Thyroid gland (tissue), 4 donors: ENCODE results near the gene FBXL19. TPM values are rescaled to one million over a fixed set of nuclear protein-coding genes. Genes with fewer than 3 reads are reported as not detected.

ENCODE experiments used
- DNase-seq, 2 donors: peaks; one replicate each; pipeline ENCODE4 v3.0.0-alpha.2; 2019
- H3K27ac ChIP-seq, 3 donors: fragments of 200-600 bp; sonication (generic); 1 replicate in 2 of 3; 2 replicates in 1 of 3; pipeline ENCODE4 v1.5.1; 2016 to 2019; ENCODE audit warnings: mild to moderate bottlenecking in 1 of 3, moderate library complexity in 1 of 3
- H3K27me3 ChIP-seq: fragments of 200-600 bp; sonication (generic); one replicate; pipeline ENCODE4 v1.5.1; 2019
- H3K36me3 ChIP-seq, 2 donors: fragments of 200-600 bp; sonication (generic); one replicate each; pipeline ENCODE4 v1.5.1; 2016 to 2019
- H3K4me1 ChIP-seq, 2 donors: fragments of 200-600 bp; sonication (generic); one replicate each; pipeline ENCODE4 v1.5.1; 2017 to 2019
- H3K4me3 ChIP-seq, 3 donors: fragments of 200-600 bp; sonication (generic); replicated peaks in 1 of 3; 1 replicate in 2 of 3; 2 replicates in 1 of 3; pipeline ENCODE4 v1.5.1; 2016; ENCODE audit warnings: mild to moderate bottlenecking in 1 of 3
- H3K9me3 ChIP-seq: fragments of 200-600 bp; sonication (generic); one replicate; pipeline ENCODE4 v1.5.1; 2017
- CTCF ChIP-seq, 6 experiments: fragments of 200-600 bp in 3 of 6; fragments of 450-650 bp in 3 of 6; sonication (generic) in 3 of 6; IDR thresholded peaks; one replicate each; pipeline ENCODE4 v1.5.1; 2016 to 2019; ENCODE audit warnings: antibody characterized with exemption in 6 of 6, mild to moderate bottlenecking in 2 of 6, inconsistent platforms in 1 of 6, moderate library complexity in 1 of 6
- POLR2A ChIP-seq, 2 donors: fragments of 450-650 bp; IDR thresholded peaks; one replicate each; pipeline ENCODE4 v1.6.1; 2017; ENCODE audit warnings: antibody characterized with exemption in 2 of 2, mild to moderate bottlenecking in 2 of 2, moderate library complexity in 1 of 2
- WGBS, 2 donors: methylation state at CpG; one replicate each; pipeline ENCODE4 v1.1.5; 2017; 5-methylcytosine and 5-hydroxymethylcytosine counted together
- intact Hi-C: fragments of 100-400 bp; cut with DNase I; formaldehyde crosslinking; loops from one replicate; pipeline ENCODE4 v1.15.1; 2023
- total RNA-seq, 4 donors: library from RNA; depleted of rRNA; stranded (reverse); fragments of >200 nt; gene quantifications; one replicate each; pipeline ENCODE4 v1.2.3, GENCODE V29; 2016

FBXL19 gene
- total RNA-seq, 4 donors from 2014 or later, result 11.7 to 24.0 (median 14.4) TPM

GRCh38 chr16:30969246-30969842 is 46.0 kb downstream of the FBXL19 start:
- no peak for DNase-seq
- H3K27ac ChIP-seq, result no peak overlapping the region
- peaks cover 79 to 94% of the 10 kb centered on the region in 2 donors for H3K36me3 ChIP-seq
- WGBS, 2 donors, result 95 to 96% methylated on average over 19 of the region's 19 CpGs
- H3K9me3 ChIP-seq, result no peaks in the 10 kb centered on the region
- H3K27me3 ChIP-seq, result no peaks in the 10 kb centered on the region
- intact Hi-C loops, result no loop called here
- TF ChIP-seq POLR2A (IDR thresholded peaks at IDR 0.05) (no peak), CTCF (IDR thresholded peaks at IDR 0.05) (no peak)
- no peaks in the 10 kb centered on the region for H3K4me1 ChIP-seq
- no peak overlapping the region for H3K4me3 ChIP-seq

DNA sequence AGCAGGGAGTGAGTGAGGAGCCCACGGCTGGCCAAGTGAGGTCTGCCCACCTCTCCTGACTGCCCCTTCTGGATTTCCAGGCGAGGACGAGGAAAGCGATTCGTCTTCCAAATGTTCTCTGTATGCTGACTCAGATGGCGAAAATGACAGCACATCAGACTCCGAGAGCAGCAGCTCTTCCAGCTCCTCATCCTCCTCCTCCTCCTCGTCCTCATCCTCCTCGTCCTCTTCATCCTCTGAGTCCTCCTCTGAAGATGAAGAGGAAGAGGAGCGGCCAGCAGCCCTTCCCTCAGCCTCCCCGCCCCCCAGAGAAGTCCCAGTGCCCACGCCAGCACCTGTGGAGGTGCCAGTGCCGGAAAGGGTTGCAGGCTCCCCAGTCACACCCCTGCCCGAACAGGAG is 47.9 kb downstream of the FBXL19 start:
- intact Hi-C loops, result no loop called here
- Histone ChIP-seq H3K4me3 (no peak overlapping the region), H3K9me3 (no peaks in the 10 kb centered on the region), H3K27me3 (no peaks in the 10 kb centered on the region), H3K4me1 (no peaks in the 10 kb centered on the region), H3K27ac (no peak overlapping the region), H3K36me3 (peaks cover 68 to 91% of the 10 kb centered on the region in 2 donors)
- no peak for DNase-seq
- 95% methylated on average over 14 of the region's 14 CpGs for WGBS, 2 donors
- TF ChIP-seq POLR2A (IDR thresholded peaks at IDR 0.05) (no peak), CTCF (IDR thresholded peaks at IDR 0.05) (no peak)

- no peak for DNase-seq
- no peak for TF ChIP-seq CTCF (IDR thresholded peaks at IDR 0.05)
- TF ChIP-seq POLR2A (IDR thresholded peaks at IDR 0.05), result no peak
- no peaks in the 10 kb centered on the region for H3K9me3 ChIP-seq
- intact Hi-C loops, result no loop called here
- H3K36me3 ChIP-seq, result peaks cover 66 to 86% of the 10 kb centered on the region in 2 donors
- 87 to 92% methylated on average over 7 of the region's 7 CpGs for WGBS, 2 donors
- H3K4me1 ChIP-seq, result no peaks in the 10 kb centered on the region
- no peaks in the 10 kb centered on the region for H3K27me3 ChIP-seq
- H3K4me3 ChIP-seq, result no peak overlapping the region
- H3K27ac ChIP-seq, result no peak overlapping the region
These were observed 49.5 kb downstream of the FBXL19 start for GRCh38 chr16:30972872-30973271.

DNA sequence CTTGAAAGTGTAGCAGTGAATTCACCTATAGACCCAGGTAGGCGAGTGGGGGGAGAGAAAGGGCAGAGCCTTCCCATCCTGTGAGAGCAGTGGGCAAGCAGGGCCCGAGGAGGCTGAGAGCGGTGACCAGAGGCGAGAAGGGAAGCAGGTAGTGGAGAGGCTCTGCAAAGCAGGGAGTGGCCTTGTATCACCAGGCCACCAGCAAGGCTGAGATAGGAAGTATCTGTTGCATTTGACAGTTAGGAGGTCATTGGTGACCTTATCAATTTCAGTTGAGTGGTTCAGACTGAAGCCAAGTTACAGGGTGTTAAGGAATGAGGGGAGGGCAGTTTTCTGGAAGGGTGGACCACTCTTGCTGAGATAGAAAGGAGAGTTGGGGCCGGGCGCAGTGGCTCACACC is 51.0 kb downstream of the FBXL19 start:
- intact Hi-C loops, result no loop called here
- WGBS, 2 donors, result 94 to 96% methylated on average over 6 of the region's 6 CpGs

More for the DNA sequence above, 51.0 kb downstream of the FBXL19 start:
- no peak overlapping the region for H3K27ac ChIP-seq
- H3K4me3 ChIP-seq, result no peak overlapping the region
- DNase-seq, result no peak
- peaks cover 66 to 86% of the 10 kb centered on the region in 2 donors for H3K36me3 ChIP-seq
- H3K4me1 ChIP-seq, result no peaks in the 10 kb centered on the region
- no peak for TF ChIP-seq POLR2A (IDR thresholded peaks at IDR 0.05)
- no peak for TF ChIP-seq CTCF (IDR thresholded peaks at IDR 0.05)
- H3K9me3 ChIP-seq, result no peaks in the 10 kb centered on the region
- no peaks in the 10 kb centered on the region for H3K27me3 ChIP-seq
